ENCODE measurements around the gene NCOA1.
"Not testable (repeated sequence)": the region's sequence is repeated elsewhere in the genome, so short reads cannot be mapped to it uniquely, and the experiment has no call there.

NCOA1 gene

DNA sequence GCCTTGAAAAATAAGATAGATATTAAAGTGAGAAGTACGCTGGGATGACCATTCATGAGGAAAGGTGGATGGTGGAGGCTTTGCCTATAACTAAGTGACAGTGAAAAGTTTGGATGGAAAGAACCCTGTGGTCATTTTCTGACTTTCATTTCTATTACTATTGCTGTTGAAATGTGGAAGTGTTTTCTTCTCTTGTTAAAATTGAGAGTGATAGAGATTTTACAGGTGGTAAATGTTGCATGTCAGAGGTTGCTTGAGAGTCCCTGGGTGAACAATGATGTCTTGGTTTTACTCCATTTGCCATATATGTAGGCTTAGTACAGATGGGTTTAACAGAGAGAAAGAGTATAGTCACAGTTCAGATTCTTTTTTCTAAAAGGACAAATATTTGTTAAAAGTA is 18.4 kb downstream of the NCOA1 start:
- DNase-seq: no peak

DNA sequence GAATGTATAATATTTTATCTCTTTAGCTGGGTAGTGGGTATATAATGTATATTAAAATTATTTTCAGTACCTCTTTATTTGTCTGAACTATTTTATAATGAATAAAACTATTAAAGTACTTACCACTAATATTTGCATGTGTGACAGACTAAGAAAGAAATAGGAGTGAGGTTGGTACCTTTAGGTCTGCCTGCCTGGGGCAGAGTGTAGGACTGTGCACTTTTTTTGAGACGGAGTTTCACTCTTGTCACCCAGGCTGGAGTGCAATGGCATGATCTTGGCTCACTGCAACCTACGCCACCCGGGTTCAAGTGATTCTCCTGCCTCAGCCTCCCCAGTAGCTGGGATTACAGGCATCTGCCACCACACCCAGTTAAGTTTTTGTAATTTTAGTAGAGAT is 18.8 kb downstream of the NCOA1 start:
- no peak for DNase-seq

DNA sequence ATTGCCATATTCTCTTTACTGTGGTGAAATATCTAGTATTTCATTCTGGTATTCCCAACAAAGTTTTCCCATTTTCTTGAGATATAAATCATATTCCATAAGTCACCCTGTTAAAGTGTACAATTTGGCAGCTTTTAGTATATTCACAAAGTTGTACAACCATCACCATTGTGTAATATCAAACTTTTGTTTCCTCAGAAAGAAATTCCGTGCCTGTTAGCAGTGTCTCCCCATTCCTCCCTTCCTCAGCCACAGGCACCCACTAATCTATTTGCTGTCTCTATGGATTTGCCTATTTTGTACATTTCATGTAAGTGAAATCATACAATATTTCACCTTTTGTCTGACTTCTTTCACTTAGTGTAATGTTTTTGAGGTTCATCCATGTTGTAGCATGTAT is 19.7 kb downstream of the NCOA1 start:
- no peak for DNase-seq

DNA sequence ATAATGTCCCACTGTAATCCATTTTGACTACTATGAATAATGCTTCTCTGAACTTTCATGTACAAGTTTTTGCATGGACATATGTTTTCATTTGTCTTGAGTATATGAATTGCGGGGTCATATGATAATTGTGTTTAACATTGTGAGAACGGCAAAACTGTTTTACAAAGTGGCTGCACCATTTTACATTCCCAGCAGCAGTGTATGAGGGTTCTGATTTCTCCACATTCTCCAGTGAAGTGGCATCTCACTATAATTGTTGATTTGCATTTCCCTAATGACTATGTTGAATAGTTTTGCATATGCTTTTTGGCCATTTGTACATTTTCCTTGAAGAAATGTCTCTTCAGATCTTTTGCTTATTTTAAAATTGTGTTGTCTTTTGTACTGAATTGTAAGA is 20.1 kb downstream of the NCOA1 start:
- DNase-seq: no peak

DNA sequence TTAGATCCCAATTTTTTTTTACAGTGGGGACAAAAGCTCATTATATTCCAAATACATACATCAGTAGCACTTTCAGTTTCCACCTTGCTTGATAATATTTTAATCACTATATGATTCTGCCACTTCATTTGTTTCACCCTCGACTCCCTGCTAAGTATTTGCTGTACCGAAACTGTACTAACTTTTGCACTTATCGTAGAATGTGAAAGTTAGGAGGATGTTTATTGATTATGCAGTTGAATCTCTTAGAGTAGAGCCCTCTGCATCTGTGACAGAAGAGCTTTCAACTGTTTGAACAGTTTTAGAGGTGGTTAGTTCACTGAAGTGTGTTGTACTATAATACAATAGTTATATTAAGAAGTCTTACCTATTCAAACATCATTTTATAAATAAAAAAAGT is 20.8 kb downstream of the NCOA1 start:
- DNase-seq: no peak

DNA sequence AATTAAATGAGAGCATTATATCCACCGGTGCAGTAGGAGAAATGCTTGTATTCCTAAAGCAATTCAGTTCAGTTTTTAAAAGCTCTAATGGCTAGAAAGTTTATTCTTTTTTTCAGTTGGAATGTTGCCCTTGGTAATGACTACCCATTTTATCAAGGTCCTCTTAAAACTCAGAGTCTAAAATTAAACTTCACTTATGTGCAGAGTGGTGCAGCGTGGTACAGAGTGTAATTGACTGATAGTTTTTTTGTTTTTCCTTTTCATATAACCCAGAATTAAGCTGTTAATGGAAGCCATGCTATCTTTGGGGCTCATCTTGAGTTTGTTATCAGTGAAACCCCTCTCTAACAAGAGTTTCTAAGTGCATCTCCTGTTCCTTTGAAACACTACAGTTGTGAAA is 21.4 kb downstream of the NCOA1 start:
- no peak for DNase-seq

DNA sequence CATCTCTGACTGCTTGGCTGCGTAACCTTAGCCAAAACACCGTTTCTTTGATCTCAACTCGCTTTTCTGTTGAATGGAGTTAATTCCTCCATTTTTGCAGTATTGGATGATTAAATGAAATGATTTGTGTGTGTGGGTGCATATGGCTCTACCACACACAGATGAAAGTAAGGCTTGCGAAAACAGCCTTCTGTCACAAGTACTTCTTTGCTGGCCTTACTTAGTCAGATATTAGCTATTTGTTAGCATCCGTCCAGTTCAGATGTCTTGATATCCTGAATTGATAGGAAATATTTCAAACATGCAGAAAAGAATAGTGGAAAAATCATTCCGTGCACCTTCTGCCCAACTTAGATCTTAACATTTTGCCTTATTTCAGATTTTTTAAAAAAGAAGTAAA is 21.8 kb downstream of the NCOA1 start:
- peak; percentile 20 for DNase-seq

DNA sequence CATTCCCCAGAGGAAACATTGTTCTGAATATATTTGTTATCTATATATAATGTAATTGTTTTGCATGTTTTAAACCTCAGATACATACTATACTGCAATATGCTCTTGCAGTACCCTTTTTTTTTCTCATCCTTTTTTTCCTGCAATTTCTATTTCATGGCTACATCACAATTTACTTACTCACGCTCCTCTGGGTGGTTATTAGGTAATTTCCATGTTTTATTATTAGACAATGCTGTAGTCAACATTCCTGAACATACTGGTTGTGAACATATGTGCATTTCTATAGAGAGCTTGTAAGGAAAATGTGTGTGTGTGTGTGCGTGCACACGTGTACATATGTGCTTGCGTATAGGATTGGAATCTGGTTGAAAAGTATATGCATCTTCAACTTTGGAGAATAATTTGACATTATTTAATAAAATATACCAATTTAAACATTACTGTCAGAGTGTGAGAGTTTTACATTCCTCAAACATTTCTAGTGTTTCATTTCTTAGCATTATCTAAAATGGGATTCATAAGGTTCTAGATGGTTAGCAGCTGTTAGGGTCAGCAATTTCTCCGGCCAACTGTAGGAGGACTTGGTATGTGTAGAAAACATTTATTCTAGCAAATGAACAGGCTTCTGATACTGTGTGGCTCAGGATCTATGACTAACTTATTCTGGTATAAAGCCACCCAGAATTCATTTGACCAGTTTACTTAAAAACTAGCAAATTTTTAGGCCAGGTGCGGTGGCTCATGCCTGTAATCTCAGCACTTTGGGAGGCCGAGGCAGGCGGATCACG is 22.4 kb downstream of the NCOA1 start:
- DNase-seq: peak; percentile 52

DNA sequence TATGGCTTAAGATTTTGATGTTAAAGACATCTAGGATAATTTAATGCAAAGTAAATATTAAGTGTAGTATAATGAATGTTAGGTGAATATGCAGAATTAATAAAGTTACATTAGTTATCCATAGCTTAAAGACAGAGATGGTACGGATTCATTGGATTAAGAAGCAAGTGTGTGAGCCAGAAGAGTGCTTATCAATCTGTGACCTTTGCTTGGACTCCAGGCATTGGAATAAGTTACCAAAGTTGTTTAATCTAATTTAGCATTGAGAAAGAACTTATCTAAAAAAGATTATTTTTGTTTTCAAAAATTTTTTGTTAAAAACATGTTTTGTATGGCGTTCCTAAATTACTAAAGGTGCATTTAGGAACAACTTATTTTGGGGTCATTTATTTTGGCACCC is 23.8 kb downstream of the NCOA1 start:
- no peak for DNase-seq

DNA sequence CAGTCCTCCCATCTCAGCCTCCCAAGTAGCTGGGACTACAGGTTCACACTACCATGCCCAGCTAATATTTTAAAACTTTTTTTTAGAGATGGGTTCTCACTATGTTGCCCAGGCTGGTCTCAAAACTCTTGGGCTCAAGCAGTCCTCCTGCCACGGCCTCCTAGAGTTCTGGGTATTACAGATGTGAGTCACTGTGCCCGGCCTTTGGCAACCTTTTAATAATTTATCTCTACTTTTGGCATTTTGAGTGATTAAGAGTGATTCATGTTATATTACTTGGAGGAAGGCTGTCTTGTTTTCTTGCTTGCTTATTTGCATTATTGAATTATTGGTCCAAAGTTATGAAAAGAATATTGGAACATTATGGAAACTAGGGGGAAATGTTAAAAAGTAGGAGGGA is 24.3 kb downstream of the NCOA1 start:
- no peak for DNase-seq

DNA sequence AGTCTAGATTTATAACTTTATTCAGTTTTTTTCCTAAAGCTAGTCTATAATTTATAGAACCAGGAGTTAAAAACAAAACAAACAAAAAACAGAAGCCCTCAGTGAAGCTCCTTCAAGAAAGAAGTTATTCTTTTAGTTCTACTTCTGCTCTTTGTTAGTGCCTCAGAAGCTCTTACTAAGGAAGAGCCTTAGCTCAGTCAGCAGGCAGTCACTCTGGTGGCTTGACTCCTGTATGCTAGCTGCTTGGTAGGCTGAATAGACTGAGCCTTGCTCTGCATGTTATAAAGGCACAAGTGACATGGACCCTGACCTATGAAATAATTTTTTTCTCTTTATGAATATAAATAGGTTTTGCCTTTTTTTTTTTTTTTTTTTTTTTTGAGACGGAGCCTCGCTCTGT is 24.8 kb downstream of the NCOA1 start:
- DNase-seq: no peak

DNA sequence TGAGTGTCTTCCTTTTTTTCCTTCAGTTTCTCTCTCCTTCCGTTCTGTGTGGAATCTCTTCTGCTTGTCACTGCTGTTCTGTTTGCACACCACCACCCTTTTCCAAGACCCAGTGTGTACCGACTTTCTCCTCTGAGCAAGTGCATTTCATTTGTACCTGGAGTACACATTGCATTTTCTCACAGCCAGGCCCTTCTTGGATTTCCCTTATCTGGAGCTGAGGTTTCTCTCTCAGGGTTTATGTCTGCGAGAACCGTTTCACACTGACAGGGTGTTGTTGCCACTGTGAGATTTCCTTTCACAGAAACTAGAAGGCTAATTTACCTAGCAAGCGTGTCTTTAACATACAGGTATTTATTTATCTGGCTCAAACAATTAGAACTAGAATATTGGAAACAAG is 26.2 kb downstream of the NCOA1 start:
- DNase-seq: no peak

DNA sequence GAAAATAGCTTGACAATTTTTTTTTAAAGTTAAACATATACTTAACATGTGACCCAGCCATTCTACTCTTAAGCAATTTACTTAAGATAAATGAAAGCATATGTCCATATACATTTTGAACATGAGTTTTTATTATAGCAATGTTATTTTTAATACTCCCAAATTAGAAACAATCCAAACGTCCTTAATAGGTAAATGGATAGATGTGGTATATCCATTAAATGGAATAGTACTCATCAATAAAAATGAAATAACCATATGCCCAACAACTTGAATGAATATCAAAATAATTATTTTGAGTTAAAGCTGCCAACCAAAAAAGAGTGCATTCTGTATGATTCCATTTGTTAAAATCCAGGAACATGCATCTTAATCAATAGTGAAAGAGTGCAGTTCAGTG is 29.1 kb downstream of the NCOA1 start:
- no peak for DNase-seq

DNA sequence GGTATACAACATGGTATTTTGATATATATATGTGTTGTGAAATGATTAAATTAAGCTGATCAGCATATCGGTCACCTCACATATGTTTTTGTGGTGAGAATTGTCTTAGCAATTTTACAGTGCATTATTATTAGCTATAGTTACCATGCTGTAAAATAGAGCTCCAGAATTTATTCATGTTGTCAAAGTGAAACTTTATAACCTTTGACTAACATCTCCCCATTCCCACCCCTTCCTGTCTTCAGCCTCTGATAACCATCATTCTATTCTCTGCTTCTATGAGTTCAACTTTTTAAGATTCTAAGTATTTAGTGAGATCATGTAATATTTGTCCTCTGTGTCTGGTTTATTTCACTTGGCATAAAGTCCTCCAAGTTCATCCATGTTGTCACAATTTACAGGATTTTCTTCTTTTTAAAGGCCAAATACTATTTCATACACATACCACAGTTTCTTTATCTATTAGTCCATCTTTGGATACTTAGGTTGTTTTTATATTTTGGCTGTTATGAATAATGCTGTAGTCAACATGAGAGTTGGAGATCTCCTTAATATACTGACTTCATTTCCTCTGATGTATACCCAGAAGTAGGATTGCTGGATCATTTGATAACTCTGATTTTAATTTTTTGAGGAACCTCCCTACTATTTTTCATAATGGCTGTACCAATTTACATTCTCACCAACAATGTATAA is 30.3 kb downstream of the NCOA1 start:
- no peak for DNase-seq

DNA sequence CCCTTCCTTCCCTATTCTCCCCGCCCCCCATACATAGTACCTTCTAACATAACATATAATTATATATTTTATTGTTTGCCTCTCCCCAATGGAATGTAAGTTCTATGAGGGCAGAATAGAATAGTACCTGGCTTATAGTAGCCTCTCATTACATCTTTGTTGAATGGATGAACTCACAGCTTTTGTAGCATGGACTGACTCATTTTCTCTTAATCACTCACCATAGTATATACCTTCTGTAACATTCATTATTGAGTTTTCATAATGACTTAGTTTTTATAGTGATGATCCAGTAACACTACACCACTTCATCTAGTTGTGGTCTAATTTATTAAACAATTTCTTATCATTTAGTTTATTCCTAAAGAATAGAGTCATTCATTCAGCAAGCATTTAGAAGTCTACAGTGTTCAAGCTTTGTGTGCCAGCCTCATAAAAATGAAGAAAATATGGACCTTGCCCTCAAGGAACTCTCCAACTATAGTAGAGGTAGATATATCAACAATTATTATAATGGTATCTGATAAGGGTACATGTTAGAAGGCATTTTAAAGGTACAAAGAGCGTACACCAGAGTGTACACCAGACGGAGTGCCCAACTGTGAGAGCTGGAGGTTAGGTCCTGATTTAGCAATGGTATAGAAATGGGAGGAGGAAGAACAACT is 31.1 kb downstream of the NCOA1 start:
- DNase-seq: no peak

DNA sequence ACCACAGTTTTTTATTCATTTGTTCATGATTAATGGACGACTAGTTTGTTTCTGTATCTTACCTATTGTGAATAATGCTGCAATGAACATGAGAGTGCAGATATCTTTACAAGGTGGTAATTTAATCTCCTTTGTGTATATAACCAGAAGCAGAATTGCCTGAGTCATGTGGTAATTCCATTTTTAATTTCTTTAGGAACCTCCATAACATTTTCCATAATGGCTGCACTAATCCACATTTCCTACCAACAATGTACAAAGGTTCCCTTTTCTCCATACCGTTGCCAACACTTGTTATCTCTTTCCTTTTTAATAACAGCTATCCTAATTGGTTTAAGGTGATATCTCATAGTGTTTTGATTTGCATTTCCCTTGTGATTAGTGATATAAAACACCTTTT is 36.5 kb downstream of the NCOA1 start:
- DNase-seq: no peak

DNA sequence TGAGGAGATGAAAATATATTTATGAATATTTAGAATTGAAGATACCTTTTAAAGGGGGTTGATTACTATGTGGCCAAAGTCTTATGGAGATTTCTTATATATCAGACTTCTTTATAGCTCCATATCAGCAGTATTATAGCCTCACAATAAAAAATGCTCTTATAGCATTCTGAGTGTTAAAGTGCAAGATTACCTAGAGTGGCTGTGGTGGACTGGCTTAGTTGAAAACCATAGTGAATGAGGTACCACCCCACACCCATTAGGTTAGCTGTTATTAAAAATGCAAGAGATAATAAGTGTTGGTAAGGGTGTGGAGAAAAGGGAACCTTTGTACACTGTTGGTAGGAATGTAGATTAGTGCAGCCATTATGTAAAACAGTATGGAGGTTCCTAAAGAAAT is 39.7 kb downstream of the NCOA1 start:
- DNase-seq: no peak

DNA sequence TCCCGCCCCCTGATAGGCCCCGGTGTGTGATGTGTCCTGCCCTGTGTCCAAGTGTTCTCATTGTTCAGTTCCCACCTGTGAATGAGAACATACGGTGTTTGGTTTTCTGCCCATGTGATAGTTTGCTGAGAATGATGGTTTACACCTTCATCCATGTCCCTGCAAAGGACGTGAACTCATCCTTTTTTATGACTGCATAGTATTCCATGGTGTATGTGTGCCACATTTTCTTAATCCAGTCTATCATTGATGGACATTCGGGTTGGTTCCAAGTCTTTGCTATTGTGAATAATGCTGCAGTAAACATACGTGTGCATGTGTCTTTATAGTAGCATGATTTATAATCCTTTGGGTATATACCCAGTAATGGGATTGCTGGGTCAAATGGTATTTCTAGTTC is 40.6 kb downstream of the NCOA1 start:
- DNase-seq: not testable (repeated sequence)

DNA sequence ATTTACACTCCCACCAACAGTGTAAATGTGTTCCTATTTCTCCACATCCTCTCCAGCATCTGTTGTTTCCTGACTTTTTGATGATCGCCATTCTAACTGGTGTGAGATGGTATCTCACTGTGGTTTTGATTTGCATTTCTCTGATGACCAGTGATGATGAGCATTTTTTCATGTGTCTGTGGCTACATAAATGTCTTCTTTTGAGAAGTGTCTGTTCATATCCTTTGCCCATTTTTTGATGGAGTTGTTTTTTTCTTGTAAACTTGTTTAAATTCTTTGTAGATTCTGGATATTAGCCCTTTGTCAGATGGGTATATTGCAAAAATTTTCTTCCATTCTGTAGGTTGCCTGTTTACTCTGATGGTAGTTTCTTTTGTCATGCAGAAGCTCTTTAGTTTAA is 41.0 kb downstream of the NCOA1 start:
- DNase-seq: not testable (repeated sequence)

DNA sequence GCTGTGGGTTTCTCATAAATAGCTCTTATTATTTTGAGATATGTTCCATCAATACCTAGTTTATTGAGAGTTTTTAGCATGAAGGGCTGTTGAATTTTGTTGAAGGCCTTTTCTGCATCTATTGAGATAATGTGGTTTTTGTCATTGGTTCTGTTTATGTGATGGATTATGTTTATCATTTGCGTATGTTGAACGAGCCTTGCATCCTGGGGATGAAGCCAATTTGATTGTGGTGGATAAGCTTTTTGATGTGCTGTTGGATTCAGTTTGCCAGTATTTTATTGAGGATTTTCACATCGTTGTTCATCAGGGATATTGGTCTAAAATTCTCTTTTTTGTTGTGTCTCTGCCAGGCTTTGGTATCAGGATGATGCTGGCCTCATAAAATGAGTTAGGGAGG is 42.5 kb downstream of the NCOA1 start:
- DNase-seq: not testable (repeated sequence)

DNA sequence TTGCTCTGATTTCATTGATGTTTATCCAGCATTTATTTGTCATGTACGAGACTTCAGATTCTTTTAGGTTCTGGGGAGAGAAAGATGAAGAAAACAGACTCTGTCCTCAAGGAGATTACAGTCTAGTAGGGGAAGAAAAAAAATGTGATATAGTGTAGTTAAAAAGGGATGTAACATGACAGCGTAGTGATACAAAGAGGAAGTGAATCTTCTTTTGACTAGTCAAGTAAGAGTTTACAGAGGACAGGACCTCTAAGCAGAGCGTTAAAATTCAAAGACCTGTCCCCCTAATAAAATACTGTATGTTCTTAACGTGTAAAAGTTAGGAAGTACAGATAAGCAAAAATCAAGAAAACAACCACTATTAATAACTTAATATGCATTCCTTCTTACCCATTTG is 47.7 kb downstream of the NCOA1 start:
- no peak for DNase-seq

DNA sequence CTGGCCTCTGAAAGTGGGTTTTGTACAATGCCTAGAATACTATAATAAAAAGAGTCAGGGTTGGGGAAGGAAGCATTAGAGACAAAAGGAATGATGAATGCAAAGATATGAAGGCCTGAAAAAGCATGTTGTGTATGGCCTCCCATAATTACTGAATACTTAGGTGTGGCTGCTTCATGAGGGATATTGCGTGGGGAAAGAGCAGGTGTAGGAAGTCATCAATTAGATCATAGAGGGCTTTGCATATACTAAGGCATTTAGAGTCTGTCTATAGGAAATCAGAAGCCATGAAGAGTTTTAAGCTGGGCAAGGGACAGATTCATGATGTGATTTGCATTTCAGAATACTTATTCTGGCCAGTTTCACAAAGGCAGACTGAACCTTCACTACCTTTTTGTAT is 48.2 kb downstream of the NCOA1 start:
- DNase-seq: no peak

DNA sequence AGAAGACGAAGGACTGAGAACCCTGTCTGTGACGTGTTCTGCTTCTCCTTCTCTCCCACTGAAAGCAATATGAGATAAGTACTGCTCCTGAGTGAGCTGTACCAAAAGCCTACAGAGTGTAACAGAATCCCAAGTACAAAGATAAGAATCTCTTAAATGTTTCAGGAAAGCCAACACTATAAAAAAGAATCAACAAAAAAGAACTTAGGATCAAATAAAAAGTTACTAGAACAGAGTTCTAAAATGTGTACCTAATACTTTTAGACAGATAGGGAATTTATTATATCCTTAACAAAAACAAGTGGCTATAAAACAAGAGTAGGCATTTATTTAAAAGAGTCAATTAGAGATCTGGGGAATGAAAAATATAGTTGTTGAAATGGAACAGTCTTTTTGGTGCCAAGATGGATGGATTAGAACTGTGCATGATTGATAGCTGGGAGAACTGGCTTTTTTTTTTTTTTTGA is 49.0 kb downstream of the NCOA1 start:
- no peak for DNase-seq

DNA sequence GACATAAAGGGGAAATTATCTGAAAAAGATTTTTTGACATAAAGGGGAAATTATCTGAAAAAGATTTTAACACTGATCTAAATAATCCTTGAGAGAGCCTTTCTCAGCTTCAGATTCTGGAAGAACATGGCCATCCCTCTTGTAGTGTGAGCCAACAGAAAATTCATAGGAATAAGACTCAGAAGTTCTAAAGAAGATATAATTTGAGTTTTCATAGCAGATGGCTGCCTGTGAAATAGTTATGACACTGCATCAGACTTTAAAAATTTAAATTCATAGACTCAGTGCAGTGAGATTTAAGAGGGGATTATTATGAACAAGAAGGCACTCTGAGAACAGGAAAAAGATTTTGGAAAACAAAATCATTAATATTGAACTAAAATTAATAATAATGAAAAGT is 50.6 kb downstream of the NCOA1 start:
- no peak for DNase-seq
